ENCODE results near the gene MAP2K5. TPM values are rescaled to one million over a fixed set of nuclear protein-coding genes. Genes with fewer than 3 reads are reported as not detected.

MAP2K5 gene
- total and polyA plus RNA-seq, 10 of the 15 experiments (the other 5 are each of a cell fraction or from before 2014, with no cell fraction given) = 1.3 to 19.4 (median 9.6) TPM

DNA sequence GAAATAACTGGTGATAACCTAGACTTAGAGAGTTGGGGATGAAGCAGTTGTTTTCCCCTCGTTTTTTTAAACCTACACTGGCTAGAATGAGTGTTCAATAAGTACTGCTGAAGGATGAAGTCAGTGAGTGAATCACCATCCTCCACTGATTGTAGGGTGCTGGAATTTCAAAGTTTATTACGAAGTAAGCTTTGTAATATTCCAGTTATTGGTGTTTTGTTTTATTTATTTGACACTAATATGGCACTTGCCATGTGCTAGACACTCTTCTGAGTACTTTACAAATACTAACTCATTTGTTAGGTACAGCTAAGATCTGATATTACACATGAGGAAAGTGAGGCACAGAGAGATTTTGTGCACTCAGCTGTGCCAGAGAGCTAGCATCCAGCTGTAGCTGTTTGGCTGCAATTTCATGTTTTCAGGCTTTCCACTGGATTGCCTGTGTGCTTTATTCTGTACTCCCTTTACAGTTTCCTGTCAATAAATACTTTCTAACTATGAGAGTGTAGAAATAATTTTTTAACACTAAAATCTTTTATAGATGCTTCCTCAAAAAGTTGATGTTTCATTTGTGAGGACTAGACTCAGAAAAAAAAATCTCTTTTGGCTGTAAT is 5.8 kb downstream of the MAP2K5 start (continued):
- TF ChIP-seq, protein P1, sequence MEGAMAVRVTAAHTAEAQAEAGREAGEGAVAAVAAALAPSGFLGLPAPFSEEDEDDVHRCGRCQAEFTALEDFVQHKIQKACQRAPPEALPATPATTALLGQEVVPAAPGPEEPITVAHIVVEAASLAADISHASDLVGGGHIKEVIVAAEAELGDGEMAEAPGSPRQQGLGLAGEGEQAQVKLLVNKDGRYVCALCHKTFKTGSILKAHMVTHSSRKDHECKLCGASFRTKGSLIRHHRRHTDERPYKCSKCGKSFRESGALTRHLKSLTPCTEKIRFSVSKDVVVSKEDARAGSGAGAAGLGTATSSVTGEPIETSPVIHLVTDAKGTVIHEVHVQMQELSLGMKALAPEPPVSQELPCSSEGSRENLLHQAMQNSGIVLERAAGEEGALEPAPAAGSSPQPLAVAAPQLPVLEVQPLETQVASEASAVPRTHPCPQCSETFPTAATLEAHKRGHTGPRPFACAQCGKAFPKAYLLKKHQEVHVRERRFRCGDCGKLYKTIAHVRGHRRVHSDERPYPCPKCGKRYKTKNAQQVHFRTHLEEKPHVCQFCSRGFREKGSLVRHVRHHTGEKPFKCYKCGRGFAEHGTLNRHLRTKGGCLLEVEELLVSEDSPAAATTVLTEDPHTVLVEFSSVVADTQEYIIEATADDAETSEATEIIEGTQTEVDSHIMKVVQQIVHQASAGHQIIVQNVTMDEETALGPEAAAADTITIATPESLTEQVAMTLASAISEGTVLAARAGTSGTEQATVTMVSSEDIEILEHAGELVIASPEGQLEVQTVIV (IDR thresholded peaks at IDR 0.05; ENCODE audit: borderline replicate concordance, partially characterized antibody) = no peak
- TF ChIP-seq, protein P2, sequence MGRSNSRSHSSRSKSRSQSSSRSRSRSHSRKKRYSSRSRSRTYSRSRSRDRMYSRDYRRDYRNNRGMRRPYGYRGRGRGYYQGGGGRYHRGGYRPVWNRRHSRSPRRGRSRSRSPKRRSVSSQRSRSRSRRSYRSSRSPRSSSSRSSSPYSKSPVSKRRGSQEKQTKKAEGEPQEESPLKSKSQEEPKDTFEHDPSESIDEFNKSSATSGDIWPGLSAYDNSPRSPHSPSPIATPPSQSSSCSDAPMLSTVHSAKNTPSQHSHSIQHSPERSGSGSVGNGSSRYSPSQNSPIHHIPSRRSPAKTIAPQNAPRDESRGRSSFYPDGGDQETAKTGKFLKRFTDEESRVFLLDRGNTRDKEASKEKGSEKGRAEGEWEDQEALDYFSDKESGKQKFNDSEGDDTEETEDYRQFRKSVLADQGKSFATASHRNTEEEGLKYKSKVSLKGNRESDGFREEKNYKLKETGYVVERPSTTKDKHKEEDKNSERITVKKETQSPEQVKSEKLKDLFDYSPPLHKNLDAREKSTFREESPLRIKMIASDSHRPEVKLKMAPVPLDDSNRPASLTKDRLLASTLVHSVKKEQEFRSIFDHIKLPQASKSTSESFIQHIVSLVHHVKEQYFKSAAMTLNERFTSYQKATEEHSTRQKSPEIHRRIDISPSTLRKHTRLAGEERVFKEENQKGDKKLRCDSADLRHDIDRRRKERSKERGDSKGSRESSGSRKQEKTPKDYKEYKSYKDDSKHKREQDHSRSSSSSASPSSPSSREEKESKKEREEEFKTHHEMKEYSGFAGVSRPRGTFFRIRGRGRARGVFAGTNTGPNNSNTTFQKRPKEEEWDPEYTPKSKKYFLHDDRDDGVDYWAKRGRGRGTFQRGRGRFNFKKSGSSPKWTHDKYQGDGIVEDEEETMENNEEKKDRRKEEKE (IDR thresholded peaks at IDR 0.05) = no peak
- no peak for TF ChIP-seq MXI1 (IDR thresholded peaks at IDR 0.05; ENCODE audit: low read depth, low read length)
- TF ChIP-seq, protein P3, sequence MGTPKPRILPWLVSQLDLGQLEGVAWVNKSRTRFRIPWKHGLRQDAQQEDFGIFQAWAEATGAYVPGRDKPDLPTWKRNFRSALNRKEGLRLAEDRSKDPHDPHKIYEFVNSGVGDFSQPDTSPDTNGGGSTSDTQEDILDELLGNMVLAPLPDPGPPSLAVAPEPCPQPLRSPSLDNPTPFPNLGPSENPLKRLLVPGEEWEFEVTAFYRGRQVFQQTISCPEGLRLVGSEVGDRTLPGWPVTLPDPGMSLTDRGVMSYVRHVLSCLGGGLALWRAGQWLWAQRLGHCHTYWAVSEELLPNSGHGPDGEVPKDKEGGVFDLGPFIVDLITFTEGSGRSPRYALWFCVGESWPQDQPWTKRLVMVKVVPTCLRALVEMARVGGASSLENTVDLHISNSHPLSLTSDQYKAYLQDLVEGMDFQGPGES (IDR thresholded peaks at IDR 0.05) = no peak

All from GM12878 (cell line).